Cardiac fibroblast (primary cell): ENCODE data around the gene TUBG1.
"Not testable (repeated sequence)": the region's sequence is repeated elsewhere in the genome, so short reads cannot be mapped to it uniquely, and the experiment has no call there.

Experiments
- DNase-seq, 2 donors: peaks; one replicate each; pipeline versions ENCODE4 v3.0.0 to v3.0.0-alpha.2; 2010; ENCODE audit warnings: low read depth in 2 of 2
- H3K4me3 ChIP-seq, 2 donors: replicated peaks in 1 of 2; 1 replicate in 1 of 2; 2 replicates in 1 of 2; pipeline ENCODE4 v1.5.1; 2011; ENCODE audit warnings: low read depth in 2 of 2, low read length in 2 of 2, mild to moderate bottlenecking in 2 of 2, moderate library complexity in 1 of 2
- TF ChIP-seq, protein P1 (sequence below): IDR thresholded peaks from one replicate; pipeline ENCODE4 v1.5.1; 2011; ENCODE audit warnings: low read depth, mild to moderate bottlenecking, low read length, inconsistent platforms

Gene TUBG1

GRCh38 chr17:42612013-42612412 lies 2.5 kb downstream of the TUBG1 start:
- DNase-seq, result no peak
- TF ChIP-seq, protein P1, sequence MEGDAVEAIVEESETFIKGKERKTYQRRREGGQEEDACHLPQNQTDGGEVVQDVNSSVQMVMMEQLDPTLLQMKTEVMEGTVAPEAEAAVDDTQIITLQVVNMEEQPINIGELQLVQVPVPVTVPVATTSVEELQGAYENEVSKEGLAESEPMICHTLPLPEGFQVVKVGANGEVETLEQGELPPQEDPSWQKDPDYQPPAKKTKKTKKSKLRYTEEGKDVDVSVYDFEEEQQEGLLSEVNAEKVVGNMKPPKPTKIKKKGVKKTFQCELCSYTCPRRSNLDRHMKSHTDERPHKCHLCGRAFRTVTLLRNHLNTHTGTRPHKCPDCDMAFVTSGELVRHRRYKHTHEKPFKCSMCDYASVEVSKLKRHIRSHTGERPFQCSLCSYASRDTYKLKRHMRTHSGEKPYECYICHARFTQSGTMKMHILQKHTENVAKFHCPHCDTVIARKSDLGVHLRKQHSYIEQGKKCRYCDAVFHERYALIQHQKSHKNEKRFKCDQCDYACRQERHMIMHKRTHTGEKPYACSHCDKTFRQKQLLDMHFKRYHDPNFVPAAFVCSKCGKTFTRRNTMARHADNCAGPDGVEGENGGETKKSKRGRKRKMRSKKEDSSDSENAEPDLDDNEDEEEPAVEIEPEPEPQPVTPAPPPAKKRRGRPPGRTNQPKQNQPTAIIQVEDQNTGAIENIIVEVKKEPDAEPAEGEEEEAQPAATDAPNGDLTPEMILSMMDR, result no peak
- no peak overlapping the region for H3K4me3 ChIP-seq

GRCh38 chr17:42613699-42614295 lies 4.3 kb downstream of the TUBG1 start:
- TF ChIP-seq, protein P1, result no peak
- no peak overlapping the region for H3K4me3 ChIP-seq
- DNase-seq, result no peak

GRCh38 chr17:42617956-42618431 lies 8.5 kb downstream of the TUBG1 start:
- no peak for DNase-seq
- TF ChIP-seq, protein P1, result no peak
- no peak overlapping the region for H3K4me3 ChIP-seq

DNA sequence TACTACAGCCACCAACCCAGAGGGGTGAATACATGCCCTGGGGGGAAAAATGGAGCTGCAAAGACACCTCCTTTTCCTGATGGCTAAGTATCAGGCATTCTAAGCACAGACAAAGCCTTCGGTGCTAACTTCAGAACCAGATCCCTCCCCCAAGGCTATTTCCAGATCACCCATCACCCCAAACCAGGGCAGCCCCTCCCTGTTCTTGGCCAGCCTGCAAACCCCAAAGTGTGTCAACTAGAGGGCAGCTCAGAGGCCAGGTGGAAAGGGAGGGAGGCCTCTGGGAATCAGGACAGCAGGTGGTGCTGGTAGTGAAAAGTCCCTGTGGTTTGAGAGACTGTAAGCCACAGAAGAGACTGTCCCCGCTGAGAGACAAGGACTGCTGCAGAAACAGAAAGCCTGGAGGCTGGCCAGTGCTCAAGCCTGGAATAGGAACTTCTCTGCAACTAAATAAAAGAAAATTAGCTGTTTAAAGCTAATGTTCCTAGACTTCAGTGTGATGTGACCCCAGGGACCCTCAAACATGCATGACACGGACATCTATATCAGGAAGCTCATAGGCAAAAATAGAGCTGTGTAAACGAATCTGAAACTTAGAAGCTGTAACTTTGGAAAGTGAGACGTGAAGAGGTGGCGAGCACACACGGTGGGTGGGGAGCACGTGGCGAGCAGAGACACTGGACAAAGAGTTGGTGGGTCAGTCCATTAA lies 9.1 kb downstream of the TUBG1 start:
- peak in 1 of 2 donors; percentile 23 for DNase-seq
- TF ChIP-seq, protein P1, result no peak
- no peak overlapping the region for H3K4me3 ChIP-seq

- DNase-seq, H3K4me3 ChIP-seq: not testable (repeated sequence)
Measured at GRCh38 chr17:42621987-42622386, 12.5 kb downstream of the TUBG1 start.

DNA sequence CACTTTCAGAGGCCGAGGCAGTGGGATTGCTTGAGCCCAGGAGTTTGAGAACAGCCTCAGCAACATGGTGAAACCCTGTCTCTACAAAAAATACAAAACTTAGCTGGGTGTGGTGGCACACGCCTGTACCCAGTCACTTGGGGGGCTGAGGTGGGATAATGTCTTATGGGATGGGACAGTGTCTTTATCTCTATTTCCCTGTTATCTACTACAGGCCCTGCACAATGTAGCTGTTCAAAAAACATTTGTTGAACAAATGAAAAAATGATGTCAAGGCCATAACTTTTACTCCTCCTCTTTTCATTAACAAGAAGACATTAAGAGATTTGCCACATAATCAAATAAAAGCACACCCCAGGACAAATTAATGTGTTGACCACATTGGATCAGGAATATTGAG lies 13.8 kb downstream of the TUBG1 start:
- no peak overlapping the region for H3K4me3 ChIP-seq
- TF ChIP-seq, protein P1, result no peak
- no peak for DNase-seq

DNA sequence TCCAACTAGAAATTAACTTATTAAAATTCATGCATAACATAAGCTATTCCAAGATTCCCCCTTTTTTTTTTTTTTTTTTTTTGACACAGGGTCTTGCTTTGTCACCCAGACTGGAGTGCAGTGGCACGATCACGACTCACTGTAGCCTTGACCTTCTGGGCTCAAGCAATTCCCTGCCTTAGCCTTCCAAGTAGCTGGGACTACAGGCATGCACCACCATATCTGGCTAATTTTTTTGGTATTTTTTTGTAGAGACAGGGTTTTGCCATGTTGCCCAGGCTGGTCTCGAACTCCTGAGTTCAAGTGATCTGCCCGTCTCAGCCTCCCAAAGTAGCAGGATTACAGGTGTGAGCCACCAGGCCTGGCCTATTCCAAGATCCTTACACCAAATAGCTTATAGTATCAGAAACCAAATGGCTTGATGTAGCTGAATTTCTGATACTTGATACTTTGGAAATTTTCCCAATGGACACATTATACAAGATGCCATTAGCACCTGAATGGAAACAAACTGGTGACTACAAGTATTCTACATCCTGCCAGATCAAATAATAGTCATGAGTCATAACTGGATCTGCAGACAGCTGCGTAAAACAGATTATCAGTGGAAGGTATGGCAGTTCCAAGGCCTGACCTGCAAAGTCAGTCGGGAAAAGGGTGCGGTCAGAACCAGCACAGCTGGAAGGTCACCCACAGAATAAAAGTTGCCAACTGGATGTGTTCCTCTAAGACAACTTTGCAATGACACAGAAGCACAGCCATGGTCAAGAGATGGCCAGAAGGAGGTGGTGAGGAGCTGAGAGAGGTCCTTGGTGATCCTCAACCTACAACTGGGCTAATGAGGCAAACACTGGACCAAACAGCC lies 14.5 kb downstream of the TUBG1 start:
- TF ChIP-seq, protein P1, result no peak
- H3K4me3 ChIP-seq, result no peak overlapping the region
- DNase-seq, result peak; percentile 42 to 46

DNA sequence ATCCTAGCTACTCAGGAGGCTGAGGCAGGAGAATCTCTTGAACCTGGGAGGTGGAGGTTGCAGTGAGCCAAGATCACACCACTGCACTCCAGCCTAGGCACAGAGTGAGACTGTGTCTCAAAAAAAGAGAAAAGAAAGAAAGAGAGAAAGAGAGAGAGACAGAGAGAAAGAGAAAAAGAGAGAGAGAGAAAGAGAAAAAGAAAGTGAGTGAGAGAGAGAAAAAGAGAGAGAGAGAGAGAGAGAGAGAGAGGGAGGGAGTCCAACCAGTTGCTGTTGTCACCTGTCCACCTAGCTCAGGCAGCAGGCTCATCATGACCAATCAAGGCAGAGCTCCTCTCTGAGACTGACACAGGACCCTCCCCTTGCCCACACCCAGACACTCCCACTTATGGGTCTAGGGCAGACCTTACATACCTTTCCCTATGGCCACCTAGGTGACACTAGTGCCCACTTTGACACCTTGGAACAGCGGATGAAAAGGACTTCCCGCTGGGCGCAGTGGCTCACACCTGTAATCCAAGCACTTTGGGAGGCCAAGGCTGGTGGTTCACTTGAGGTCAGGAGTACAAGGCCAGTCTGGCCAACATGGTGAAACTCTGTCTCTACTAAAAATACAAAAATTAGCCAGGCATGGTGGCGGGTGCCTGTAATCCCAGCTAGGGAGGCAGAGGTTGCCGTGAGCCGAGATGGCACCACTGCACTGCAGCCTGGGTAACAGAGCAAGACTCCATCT lies 17.7 kb downstream of the TUBG1 start:
- not testable (repeated sequence) for DNase-seq, H3K4me3 ChIP-seq
